HepG2 (cell line): ENCODE results near the gene VASN. TPM values are rescaled to one million over a fixed set of nuclear protein-coding genes. Genes with fewer than 3 reads are reported as not detected.

Experiments used
- EED ChIP-seq: sonication (generic); formaldehyde crosslinking; IDR thresholded peaks from 2 replicates; pipeline ENCODE4 v1.5.0; 2020; ENCODE audit warnings: mild to moderate bottlenecking, missing genetic modification reagents
- FOXO1 ChIP-seq: sonication (generic); formaldehyde crosslinking; IDR thresholded peaks from 2 replicates; pipeline ENCODE4 v1.4.0; 2020; ENCODE audit warnings: missing genetic modification reagents
- GABPB1 ChIP-seq: IDR thresholded peaks from 2 replicates; pipeline ENCODE4 v1.6.1; 2016; ENCODE audit warnings: mild to moderate bottlenecking, missing genetic modification reagents, moderate library complexity, missing compliant biosample characterization
- HIVEP1 ChIP-seq: sonication (generic); formaldehyde crosslinking; IDR thresholded peaks from 2 replicates; pipeline ENCODE4 v1.4.0; 2020; ENCODE audit warnings: mild to moderate bottlenecking, missing genetic modification reagents
- HMGA1 ChIP-seq: sonication (generic); formaldehyde crosslinking; conservative IDR thresholded peaks from 2 replicates; pipeline ENCODE4 v1.4.0; 2020; ENCODE audit warnings: missing genetic modification reagents
- JUNB ChIP-seq: sonication (generic); formaldehyde crosslinking; IDR thresholded peaks from 2 replicates; pipeline ENCODE4 v1.8.0; 2022; ENCODE audit warnings: missing genetic modification reagents, mild to moderate bottlenecking, borderline replicate concordance
- KDM1A ChIP-seq: IDR thresholded peaks from 2 replicates; pipeline ENCODE4 v1.6.1; 2016; ENCODE audit warnings: missing compliant biosample characterization
- NCOA5 ChIP-seq: sonication (generic); formaldehyde crosslinking; IDR thresholded peaks from 2 replicates; pipeline ENCODE4 v1.4.0; 2020; ENCODE audit warnings: missing genetic modification reagents
- PAWR ChIP-seq: sonication (generic); formaldehyde crosslinking; IDR thresholded peaks from 2 replicates; pipeline ENCODE4 v1.4.0; 2020; ENCODE audit warnings: missing genetic modification reagents, mild to moderate bottlenecking, borderline replicate concordance
- SMARCE1 ChIP-seq: fragments of 450-650 bp; IDR thresholded peaks from 2 replicates; pipeline ENCODE4 v1.6.1; 2017; ENCODE audit warnings: borderline replicate concordance
- TEAD2 ChIP-seq: sonication (generic); formaldehyde crosslinking; IDR thresholded peaks from 2 replicates; pipeline ENCODE4 v1.9.0; 2021; ENCODE audit warnings: missing genetic modification reagents
- ZNF34 ChIP-seq: sonication (generic); formaldehyde crosslinking; IDR thresholded peaks from 2 replicates; pipeline ENCODE4 v1.4.0; 2020; ENCODE audit warnings: mild to moderate bottlenecking, missing genetic modification reagents, borderline replicate concordance
- ZNF589 ChIP-seq: sonication (generic); formaldehyde crosslinking; conservative IDR thresholded peaks from 2 replicates; pipeline ENCODE4 v1.8.0; 2022; ENCODE audit warnings: mild to moderate bottlenecking, moderate library complexity, missing genetic modification reagents
- ZNF607 ChIP-seq: sonication (generic); formaldehyde crosslinking; IDR thresholded peaks from 2 replicates; pipeline ENCODE4 v1.5.1; 2020; ENCODE audit warnings: missing genetic modification reagents, mild to moderate bottlenecking, borderline replicate concordance
- polyA plus RNA-seq, 8 experiments: library from polyadenylated mRNA; depleted of rRNA in 3 of 8; stranded (reverse) in 7 of 8; unstranded in 1 of 8; fragments of >200 nt; fragmentation: Illumina TruSeq in 4 of 8; extraction: Trizol in 4 of 8; gene quantifications; 2 replicates each; pipeline versions ENCODE4 v1.2.1 to v1.2.3, GENCODE V29; 2011 to 2016; ENCODE audit warnings: low read depth in 4 of 8, missing spikeins in 1 of 8, mixed read lengths in 1 of 8; ENCODE audit not compliant: insufficient read depth in 1 of 8
- total RNA-seq, 5 experiments: library from RNA; depleted of rRNA; stranded (reverse); fragments of >200 nt; fragmentation: Illumina TruSeq; extraction: Trizol; gene quantifications; 2 replicates each; pipeline ENCODE4 v1.2.3, GENCODE V29; 2016; ENCODE audit warnings: low read depth in 1 of 5
- TF ChIP-seq, protein P1 (sequence below): sonication (generic); formaldehyde crosslinking; IDR thresholded peaks from 2 replicates; pipeline ENCODE4 v1.9.0; 2021; ENCODE audit warnings: mild to moderate bottlenecking, missing genetic modification reagents
- TF ChIP-seq, protein P2 (sequence below): sonication (generic); formaldehyde crosslinking; IDR thresholded peaks from 2 replicates; pipeline ENCODE4 v1.4.0; 2020; ENCODE audit warnings: mild to moderate bottlenecking, missing genetic modification reagents

Gene VASN
- total and polyA plus RNA-seq, 2 of the 13 experiments (the other 11 are each of a cell fraction or from before 2014, with no cell fraction given) = 8.4 to 18.2 TPM

GRCh38 chr16:4425378-4426020 is 53.9 kb downstream of the VASN start, which contains the start of gene DNAJA3 (continued):
- peak; percentile 95; the same call in 1 of the 2 replicates for TF ChIP-seq ZNF607
- peak; percentile 47; the same call in 1 of the 2 replicates for TF ChIP-seq ZNF34 (CRISPR knock-in tag)
- no peak for TF ChIP-seq EED (CRISPR knock-in tag)
- TF ChIP-seq, protein P1, sequence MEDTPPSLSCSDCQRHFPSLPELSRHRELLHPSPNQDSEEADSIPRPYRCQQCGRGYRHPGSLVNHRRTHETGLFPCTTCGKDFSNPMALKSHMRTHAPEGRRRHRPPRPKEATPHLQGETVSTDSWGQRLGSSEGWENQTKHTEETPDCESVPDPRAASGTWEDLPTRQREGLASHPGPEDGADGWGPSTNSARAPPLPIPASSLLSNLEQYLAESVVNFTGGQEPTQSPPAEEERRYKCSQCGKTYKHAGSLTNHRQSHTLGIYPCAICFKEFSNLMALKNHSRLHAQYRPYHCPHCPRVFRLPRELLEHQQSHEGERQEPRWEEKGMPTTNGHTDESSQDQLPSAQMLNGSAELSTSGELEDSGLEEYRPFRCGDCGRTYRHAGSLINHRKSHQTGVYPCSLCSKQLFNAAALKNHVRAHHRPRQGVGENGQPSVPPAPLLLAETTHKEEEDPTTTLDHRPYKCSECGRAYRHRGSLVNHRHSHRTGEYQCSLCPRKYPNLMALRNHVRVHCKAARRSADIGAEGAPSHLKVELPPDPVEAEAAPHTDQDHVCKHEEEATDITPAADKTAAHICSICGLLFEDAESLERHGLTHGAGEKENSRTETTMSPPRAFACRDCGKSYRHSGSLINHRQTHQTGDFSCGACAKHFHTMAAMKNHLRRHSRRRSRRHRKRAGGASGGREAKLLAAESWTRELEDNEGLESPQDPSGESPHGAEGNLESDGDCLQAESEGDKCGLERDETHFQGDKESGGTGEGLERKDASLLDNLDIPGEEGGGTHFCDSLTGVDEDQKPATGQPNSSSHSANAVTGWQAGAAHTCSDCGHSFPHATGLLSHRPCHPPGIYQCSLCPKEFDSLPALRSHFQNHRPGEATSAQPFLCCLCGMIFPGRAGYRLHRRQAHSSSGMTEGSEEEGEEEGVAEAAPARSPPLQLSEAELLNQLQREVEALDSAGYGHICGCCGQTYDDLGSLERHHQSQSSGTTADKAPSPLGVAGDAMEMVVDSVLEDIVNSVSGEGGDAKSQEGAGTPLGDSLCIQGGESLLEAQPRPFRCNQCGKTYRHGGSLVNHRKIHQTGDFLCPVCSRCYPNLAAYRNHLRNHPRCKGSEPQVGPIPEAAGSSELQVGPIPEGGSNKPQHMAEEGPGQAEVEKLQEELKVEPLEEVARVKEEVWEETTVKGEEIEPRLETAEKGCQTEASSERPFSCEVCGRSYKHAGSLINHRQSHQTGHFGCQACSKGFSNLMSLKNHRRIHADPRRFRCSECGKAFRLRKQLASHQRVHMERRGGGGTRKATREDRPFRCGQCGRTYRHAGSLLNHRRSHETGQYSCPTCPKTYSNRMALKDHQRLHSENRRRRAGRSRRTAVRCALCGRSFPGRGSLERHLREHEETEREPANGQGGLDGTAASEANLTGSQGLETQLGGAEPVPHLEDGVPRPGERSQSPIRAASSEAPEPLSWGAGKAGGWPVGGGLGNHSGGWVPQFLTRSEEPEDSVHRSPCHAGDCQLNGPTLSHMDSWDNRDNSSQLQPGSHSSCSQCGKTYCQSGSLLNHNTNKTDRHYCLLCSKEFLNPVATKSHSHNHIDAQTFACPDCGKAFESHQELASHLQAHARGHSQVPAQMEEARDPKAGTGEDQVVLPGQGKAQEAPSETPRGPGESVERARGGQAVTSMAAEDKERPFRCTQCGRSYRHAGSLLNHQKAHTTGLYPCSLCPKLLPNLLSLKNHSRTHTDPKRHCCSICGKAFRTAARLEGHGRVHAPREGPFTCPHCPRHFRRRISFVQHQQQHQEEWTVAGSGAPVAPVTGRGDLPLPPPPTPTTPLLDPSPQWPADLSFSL (CRISPR knock-in tag) = no peak
- 0 out of 2 replicates have a peak, but pooled peaks have one; percentile 50 for TF ChIP-seq ZNF589
- no peak for TF ChIP-seq PAWR (CRISPR knock-in tag)
- TF ChIP-seq, protein P2, sequence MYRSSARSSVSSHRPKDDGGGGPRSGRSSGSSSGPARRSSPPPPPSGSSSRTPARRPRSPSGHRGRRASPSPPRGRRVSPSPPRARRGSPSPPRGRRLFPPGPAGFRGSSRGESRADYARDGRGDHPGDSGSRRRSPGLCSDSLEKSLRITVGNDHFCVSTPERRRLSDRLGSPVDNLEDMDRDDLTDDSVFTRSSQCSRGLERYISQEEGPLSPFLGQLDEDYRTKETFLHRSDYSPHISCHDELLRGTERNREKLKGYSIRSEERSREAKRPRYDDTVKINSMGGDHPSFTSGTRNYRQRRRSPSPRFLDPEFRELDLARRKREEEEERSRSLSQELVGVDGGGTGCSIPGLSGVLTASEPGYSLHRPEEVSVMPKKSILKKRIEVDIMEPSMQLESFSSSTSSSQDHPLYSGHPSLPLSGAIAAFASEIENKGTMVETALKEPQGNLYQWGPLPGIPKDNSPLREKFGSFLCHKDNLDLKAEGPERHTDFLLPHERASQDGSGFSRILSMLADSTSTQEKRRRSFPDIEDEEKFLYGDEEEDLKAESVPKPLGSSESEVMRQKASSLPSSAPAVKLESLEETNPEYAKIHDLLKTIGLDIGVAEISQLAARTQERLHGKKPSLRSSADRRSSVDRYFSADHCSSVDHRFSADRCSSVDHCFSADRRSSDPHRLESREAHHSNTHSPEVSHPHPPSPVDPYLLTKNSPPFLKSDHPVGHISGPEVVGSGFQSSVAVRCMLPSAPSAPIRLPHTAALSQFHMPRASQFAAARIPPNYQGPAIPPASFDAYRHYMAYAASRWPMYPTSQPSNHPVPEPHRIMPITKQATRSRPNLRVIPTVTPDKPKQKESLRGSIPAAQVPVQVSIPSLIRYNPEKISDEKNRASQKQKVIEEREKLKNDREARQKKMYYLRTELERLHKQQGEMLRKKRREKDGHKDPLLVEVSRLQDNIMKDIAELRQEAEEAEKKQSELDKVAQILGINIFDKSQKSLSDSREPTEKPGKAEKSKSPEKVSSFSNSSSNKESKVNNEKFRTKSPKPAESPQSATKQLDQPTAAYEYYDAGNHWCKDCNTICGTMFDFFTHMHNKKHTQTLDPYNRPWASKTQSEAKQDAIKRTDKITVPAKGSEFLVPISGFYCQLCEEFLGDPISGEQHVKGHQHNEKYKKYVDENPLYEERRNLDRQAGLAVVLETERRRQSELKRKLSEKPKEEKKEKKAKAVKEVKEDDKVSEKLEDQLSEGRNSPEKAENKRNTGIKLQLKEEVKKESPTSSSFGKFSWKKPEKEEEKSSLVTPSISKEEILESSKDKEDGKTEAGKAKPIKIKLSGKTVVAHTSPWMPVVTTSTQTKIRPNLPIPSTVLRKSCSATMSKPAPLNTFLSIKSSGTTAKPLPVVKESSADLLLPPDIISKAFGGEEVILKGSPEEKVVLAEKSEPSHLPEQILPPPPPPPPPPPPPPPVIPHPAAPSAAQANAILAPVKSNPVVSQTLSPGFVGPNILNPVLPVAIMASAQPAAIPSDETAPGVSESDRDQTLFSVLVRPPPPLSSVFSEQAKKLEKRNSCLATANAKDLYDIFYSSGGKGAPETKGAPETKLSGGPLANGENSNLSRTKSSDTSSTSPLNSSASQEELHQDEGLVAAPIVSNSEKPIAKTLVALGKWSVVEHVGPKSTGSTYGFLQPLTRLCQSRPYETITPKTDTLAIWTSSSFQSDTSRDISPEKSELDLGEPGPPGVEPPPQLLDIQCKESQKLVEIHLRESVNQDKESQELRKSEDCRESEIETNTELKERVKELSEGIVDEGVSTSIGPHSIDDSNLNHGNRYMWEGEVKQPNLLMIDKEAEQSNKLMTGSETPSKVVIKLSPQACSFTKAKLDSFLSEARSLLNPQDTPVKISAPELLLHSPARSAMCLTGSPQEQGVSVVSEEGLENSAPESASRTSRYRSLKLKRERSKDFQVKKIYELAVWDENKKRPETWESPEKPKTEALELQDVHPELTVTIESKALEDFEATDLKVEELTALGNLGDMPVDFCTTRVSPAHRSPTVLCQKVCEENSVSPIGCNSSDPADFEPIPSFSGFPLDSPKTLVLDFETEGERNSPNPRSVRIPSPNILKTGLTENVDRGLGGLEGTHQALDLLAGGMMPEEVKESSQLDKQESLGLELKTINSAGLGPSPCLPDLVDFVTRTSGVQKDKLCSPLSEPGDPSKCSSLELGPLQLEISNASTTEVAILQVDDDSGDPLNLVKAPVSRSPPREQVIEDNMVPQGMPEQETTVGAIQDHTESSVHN (CRISPR knock-in tag) = no peak
- TF ChIP-seq TEAD2 (CRISPR knock-in tag) = no peak
- TF ChIP-seq HIVEP1 (CRISPR knock-in tag) = peak; percentile 49
- TF ChIP-seq GABPB1 = peak; percentile 92
- TF ChIP-seq SMARCE1 = no peak
- no peak for TF ChIP-seq JUNB
- no peak for TF ChIP-seq KDM1A (CRISPR knock-in tag)
- TF ChIP-seq NCOA5 (CRISPR knock-in tag) = no peak
- no peak for TF ChIP-seq FOXO1
- TF ChIP-seq HMGA1 (CRISPR knock-in tag) = no peak
